Ishikawa (cell line): ENCODE measurements around the gene NFATC1.

Source experiments
- CEBPB ChIP-seq: IDR thresholded peaks from 2 replicates; pipeline ENCODE4 v1.6.1; 2012
- CREB1 ChIP-seq: IDR thresholded peaks from 2 replicates; pipeline ENCODE4 v1.6.1; 2012; ENCODE audit warnings: low read depth
- EGR1 ChIP-seq: IDR thresholded peaks from 2 replicates; pipeline ENCODE4 v1.6.1; 2012
- EP300 ChIP-seq: IDR thresholded peaks from 2 replicates; pipeline ENCODE4 v1.6.1; 2012; ENCODE audit warnings: borderline replicate concordance
- FOXM1 ChIP-seq: IDR thresholded peaks from 2 replicates; pipeline ENCODE4 v1.6.1; 2012; ENCODE audit warnings: low read depth, borderline replicate concordance
- NFIC ChIP-seq: IDR thresholded peaks from 2 replicates; pipeline ENCODE4 v1.6.1; 2012
- RAD21 ChIP-seq: IDR thresholded peaks from 2 replicates; pipeline ENCODE4 v1.6.1; 2012; ENCODE audit warnings: low read depth
- TAF1 ChIP-seq: IDR thresholded peaks from 2 replicates; pipeline ENCODE4 v1.6.1; 2012; ENCODE audit warnings: low read depth, mild to moderate bottlenecking
- TCF12 ChIP-seq: IDR thresholded peaks from 2 replicates; pipeline ENCODE4 v1.6.1; 2012; ENCODE audit warnings: low read depth
- TEAD4 ChIP-seq: IDR thresholded peaks from 2 replicates; pipeline ENCODE4 v1.6.1; 2012
- USF1 ChIP-seq: IDR thresholded peaks from 2 replicates; pipeline ENCODE4 v1.6.1; 2012
- YY1 ChIP-seq: IDR thresholded peaks from 2 replicates; pipeline ENCODE4 v1.6.1; 2012; ENCODE audit warnings: low read depth
- ZBTB7A ChIP-seq: IDR thresholded peaks from 2 replicates; pipeline ENCODE4 v1.6.1; 2012; ENCODE audit warnings: low read depth
- TF ChIP-seq, protein P1 (sequence below): IDR thresholded peaks from 2 replicates; pipeline ENCODE4 v1.6.1; 2012
- TF ChIP-seq, protein P2 (sequence below): IDR thresholded peaks from 2 replicates; pipeline ENCODE4 v1.6.1; 2012; ENCODE audit warnings: low read depth, mild to moderate bottlenecking

NFATC1 gene

GRCh38 chr18:79531386-79531785, 135.7 kb downstream of the NFATC1 start:
- no peak for TF ChIP-seq TAF1
- TF ChIP-seq TEAD4 = no peak
- TF ChIP-seq ZBTB7A = no peak
- no peak for TF ChIP-seq RAD21
- TF ChIP-seq YY1 = no peak
- TF ChIP-seq FOXM1 = no peak
- no peak for TF ChIP-seq CEBPB
- TF ChIP-seq EGR1 = no peak
- TF ChIP-seq NFIC = no peak
- TF ChIP-seq TCF12 = no peak
- TF ChIP-seq, protein P1, sequence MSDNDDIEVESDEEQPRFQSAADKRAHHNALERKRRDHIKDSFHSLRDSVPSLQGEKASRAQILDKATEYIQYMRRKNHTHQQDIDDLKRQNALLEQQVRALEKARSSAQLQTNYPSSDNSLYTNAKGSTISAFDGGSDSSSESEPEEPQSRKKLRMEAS = no peak
- no peak for TF ChIP-seq CREB1
- TF ChIP-seq USF1 = no peak
- TF ChIP-seq EP300 = no peak
- TF ChIP-seq, protein P2, sequence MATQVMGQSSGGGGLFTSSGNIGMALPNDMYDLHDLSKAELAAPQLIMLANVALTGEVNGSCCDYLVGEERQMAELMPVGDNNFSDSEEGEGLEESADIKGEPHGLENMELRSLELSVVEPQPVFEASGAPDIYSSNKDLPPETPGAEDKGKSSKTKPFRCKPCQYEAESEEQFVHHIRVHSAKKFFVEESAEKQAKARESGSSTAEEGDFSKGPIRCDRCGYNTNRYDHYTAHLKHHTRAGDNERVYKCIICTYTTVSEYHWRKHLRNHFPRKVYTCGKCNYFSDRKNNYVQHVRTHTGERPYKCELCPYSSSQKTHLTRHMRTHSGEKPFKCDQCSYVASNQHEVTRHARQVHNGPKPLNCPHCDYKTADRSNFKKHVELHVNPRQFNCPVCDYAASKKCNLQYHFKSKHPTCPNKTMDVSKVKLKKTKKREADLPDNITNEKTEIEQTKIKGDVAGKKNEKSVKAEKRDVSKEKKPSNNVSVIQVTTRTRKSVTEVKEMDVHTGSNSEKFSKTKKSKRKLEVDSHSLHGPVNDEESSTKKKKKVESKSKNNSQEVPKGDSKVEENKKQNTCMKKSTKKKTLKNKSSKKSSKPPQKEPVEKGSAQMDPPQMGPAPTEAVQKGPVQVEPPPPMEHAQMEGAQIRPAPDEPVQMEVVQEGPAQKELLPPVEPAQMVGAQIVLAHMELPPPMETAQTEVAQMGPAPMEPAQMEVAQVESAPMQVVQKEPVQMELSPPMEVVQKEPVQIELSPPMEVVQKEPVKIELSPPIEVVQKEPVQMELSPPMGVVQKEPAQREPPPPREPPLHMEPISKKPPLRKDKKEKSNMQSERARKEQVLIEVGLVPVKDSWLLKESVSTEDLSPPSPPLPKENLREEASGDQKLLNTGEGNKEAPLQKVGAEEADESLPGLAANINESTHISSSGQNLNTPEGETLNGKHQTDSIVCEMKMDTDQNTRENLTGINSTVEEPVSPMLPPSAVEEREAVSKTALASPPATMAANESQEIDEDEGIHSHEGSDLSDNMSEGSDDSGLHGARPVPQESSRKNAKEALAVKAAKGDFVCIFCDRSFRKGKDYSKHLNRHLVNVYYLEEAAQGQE = no peak

GRCh38 chr18:79531926-79532312, 136.2 kb downstream of the NFATC1 start:
- TF ChIP-seq, protein P2 = no peak
- TF ChIP-seq CEBPB (no peak), RAD21 (no peak), USF1 (no peak), EP300 (no peak), TAF1 (no peak), TEAD4 (no peak), EGR1 (no peak), ZBTB7A (no peak), CREB1 (no peak), TCF12 (no peak), NFIC (no peak), FOXM1 (no peak), YY1 (no peak)
- TF ChIP-seq, protein P1 = no peak

- TF ChIP-seq RAD21 = no peak
- TF ChIP-seq YY1 = no peak
- TF ChIP-seq, protein P2 = no peak
- TF ChIP-seq CEBPB = no peak
- no peak for TF ChIP-seq TCF12
- TF ChIP-seq USF1 = no peak
- TF ChIP-seq EP300 = no peak
- TF ChIP-seq ZBTB7A = no peak
- no peak for TF ChIP-seq EGR1
- TF ChIP-seq, protein P1 = no peak
- TF ChIP-seq TAF1 = no peak
- no peak for TF ChIP-seq TEAD4
- TF ChIP-seq CREB1 = no peak
- no peak for TF ChIP-seq NFIC
- TF ChIP-seq FOXM1 = no peak
Observed at GRCh38 chr18:79532313-79533007, 136.7 kb downstream of the NFATC1 start.
